HG03060 (cell line): ENCODE measurements around the gene TUBB2A.
"Not testable (repeated sequence)": the region's sequence is repeated elsewhere in the genome, so short reads cannot be mapped to it uniquely, and the experiment has no call there.

Source experiments
- ATAC-seq: cut with Tn5 transposase; IDR thresholded peaks from one replicate; pipeline ENCODE4 v1.9.1; 2021; ENCODE audit warnings: low read depth, moderate number of reproducible peaks; ENCODE audit not compliant: unreplicated experiment

TUBB2A gene

GRCh38 chr6:3157131-3157933, at the start of gene TUBB2A:
TUBB2A (minus strand) TSS chr6:3157544; CDS start chr6:3157463, 81 bp downstream.
- ATAC-seq: peak; percentile 40

- no peak for ATAC-seq
Observed at GRCh38 chr6:3206339-3207015, 49.1 kb upstream of the TUBB2A start.

DNA sequence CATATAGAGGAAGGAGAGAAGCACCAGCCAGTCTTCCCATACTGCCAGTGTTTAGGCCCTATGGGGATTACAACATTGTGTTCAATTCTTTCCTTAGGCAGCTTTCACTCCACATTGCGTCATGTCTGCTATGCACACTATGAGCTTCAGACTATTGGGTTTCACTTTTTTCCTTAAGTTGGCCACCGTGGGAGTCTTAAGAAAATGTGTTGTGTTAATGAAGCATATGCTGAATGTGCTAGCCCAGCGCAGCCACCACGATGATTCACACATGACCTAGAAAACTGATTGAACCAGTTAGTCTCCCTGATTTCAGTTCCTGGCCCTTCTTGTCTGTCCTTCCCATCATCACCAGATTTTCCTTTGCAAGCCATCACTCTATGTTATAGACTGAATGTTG, 48.6 kb upstream of the TUBB2A start:
- no peak for ATAC-seq

- ATAC-seq: no peak
Observed at GRCh38 chr6:3204921-3205320, 47.6 kb upstream of the TUBB2A start.

GRCh38 chr6:3202999-3203696, 45.8 kb upstream of the TUBB2A start:
- no peak for ATAC-seq

GRCh38 chr6:3201388-3201787, 44.0 kb upstream of the TUBB2A start:
- no peak for ATAC-seq

DNA sequence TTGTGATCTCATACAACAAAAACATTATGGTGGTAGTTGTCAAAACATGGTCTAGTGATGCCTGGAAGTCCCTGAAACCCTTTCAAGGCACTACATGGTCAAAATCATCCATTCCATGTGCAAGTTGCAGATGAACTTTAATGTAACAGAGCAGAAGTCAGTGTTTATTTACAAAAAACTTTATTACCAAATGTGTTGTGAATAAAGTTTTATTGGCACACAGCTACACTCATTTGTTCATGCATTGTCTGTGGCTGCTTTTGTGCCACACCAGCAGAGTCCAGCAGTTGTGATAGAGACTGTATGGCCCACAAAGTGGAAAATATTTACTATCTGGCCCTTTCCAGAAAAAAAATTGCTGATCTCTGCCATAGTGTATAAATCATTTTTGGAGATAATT, 43.3 kb upstream of the TUBB2A start:
- no peak for ATAC-seq

DNA sequence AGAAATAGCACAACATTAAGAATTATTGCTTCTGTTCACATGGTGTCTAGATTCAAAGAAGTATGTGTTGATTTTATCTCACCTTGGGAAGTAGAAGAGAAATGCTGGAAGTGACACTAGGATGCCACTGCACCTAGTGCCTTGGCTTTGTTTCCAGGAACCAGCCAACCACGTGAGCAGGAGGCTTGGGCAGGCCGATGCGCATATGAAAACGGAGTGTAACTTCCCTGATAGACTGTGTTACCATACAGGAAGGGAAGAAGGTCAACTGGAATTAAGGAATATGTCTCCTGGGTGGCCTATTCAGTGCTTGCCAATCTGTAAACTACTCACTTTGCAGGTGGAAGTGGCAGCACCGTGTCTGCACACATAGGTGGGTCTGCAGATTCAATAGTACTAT, 42.0 kb upstream of the TUBB2A start:
- ATAC-seq: no peak

DNA sequence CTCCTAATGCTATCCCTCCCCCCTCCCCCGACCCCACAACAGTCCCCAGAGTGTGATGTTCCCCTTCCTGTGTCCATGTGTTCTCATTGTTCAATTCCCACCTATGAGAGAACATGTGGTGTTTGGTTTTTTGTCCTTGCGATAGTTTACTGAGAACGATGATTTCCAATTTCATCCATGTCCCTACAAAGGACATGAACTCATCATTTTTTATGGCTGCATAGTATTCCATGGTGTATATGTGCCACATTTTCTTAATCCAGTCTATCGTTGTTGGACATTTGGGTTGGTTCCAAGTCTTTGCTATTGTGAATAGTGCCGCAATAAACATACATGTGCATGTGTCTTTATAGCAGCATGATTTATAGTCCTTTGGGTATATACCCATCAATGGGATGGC, 40.4 kb upstream of the TUBB2A start:
- not testable (repeated sequence) for ATAC-seq

DNA sequence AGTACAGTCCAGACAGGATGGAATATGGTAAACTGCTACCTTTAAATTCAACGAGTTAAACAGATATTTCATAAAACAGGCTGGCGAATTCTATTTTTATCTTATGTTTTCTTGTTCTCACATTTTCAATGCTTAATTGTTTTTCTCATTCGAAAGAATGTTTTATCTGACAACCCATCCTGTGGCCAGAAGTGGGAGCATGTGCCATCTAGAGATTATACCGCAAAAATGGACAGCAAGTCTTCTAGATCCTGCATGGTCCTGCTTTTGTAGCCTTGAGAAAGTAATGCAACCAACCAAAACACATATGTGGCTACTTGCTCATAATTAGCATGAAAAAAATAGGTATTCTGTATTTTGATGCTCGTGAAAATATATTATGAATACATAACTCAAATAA, 39.4 kb upstream of the TUBB2A start:
- no peak for ATAC-seq

- no peak for ATAC-seq
Observed at GRCh38 chr6:3195695-3196497, 38.6 kb upstream of the TUBB2A start.

- no peak for ATAC-seq
Observed at GRCh38 chr6:3195420-3195694, 38.0 kb upstream of the TUBB2A start.

- no peak for ATAC-seq
Observed at GRCh38 chr6:3194535-3195419, 37.4 kb upstream of the TUBB2A start.

- ATAC-seq: no peak
Observed at GRCh38 chr6:3193102-3193849, 35.9 kb upstream of the TUBB2A start.

GRCh38 chr6:3190779-3191178, 33.4 kb upstream of the TUBB2A start:
- ATAC-seq: no peak

DNA sequence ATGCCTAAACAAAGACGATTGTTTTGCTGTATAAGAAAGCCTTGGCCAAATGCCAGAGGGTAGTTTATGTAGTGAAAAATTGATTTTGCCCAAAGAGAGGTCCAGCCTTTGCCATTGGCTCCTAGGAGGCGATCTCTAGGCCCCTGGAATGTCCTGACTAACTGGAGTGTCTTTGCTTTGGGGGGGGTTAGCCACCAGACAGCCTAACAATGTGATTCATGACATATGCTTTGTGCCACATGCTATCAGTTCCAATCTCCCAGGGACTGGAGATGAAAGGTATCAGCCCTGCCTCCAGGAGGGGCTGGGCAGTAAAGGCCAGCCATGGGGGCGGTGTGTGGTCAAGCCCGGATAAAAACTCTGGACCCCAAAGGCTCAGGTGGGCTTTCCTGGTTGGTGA, 32.7 kb upstream of the TUBB2A start:
- ATAC-seq: no peak

DNA sequence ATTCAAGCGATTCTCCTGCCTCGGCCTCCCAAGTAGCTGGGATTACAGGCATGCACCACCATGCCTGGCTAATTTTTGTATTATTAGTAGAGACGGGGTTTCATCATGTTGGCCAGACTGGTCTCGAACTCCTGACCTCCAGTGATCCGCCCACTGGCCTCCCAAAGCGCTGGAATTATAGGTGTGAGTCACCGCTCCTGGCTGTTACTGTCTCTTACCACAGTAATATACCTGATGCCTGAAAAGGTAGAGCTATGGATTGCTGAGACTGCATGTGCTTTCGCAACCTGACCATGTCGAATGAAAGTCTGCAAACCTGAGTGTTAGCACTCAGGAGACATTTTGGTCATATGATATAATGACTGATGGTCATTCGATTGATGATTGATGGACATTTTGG, 31.8 kb upstream of the TUBB2A start:
- not testable (repeated sequence) for ATAC-seq

DNA sequence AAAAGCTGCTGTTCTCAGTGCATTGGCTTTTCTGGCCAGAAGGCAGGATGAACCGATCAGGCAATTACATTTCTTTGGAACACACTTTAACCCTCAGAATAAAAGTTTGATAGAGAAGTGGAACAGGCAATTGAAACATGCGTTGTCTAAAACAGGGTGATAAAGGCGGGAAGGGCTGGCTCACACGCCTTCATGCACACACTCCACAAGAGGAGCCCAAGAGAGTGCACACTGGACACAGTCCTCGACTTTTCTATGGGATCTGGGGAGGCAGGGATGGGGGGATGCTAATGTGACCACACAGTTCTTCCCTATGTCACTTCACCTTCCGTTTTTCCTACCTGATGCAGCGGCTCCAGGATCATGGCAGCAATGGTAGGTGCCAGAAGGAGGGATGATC, 30.9 kb upstream of the TUBB2A start:
- ATAC-seq: no peak

- ATAC-seq: no peak
Observed at GRCh38 chr6:3186974-3187382, 29.6 kb upstream of the TUBB2A start.
